HG03354 (cell line): ENCODE results near the gene SPACA5.
A peak's percentile ranks its signal among the peaks of the same experiment; 100 is the strongest.
"Not testable (repeated sequence)": the region's sequence is repeated elsewhere in the genome, so short reads cannot be mapped to it uniquely, and the experiment has no call there.

Experiments used
- ATAC-seq: cut with Tn5 transposase; IDR thresholded peaks from one replicate; pipeline ENCODE4 v1.9.1; 2021; ENCODE audit warnings: mild to moderate bottlenecking; ENCODE audit not compliant: unreplicated experiment, poor library complexity, severe bottlenecking

Gene SPACA5

GRCh38 chrX:48006688-48007087, at the start of gene SPACA5:
Gene SPACA5, plus strand, starts transcription at chrX:48006988. Its CDS starts 815 bp downstream, at chrX:48007803.
- not testable (repeated sequence) for ATAC-seq

GRCh38 chrX:47958206-47958605, 48.6 kb upstream of the SPACA5 start:
- not testable (repeated sequence) for ATAC-seq

- ATAC-seq: no peak
Observed at GRCh38 chrX:47958761-47959342, 47.9 kb upstream of the SPACA5 start.

GRCh38 chrX:47960406-47960805, 46.4 kb upstream of the SPACA5 start:
- no peak for ATAC-seq

GRCh38 chrX:47961830-47962229, 45.0 kb upstream of the SPACA5 start:
- ATAC-seq: not testable (repeated sequence)

GRCh38 chrX:47965526-47965925, 41.3 kb upstream of the SPACA5 start:
- ATAC-seq: not testable (repeated sequence)

- no peak for ATAC-seq
Observed at GRCh38 chrX:47973235-47973634, 33.6 kb upstream of the SPACA5 start.

GRCh38 chrX:47976254-47977151, 30.3 kb upstream of the SPACA5 start:
- no peak for ATAC-seq

- ATAC-seq: no peak
Observed at GRCh38 chrX:47991263-47992094, 15.3 kb upstream of the SPACA5 start.

GRCh38 chrX:47992095-47992380, 14.8 kb upstream of the SPACA5 start:
- no peak for ATAC-seq

- ATAC-seq: no peak
Observed at GRCh38 chrX:47992669-47993068, 14.1 kb upstream of the SPACA5 start.

- ATAC-seq: no peak
Observed at GRCh38 chrX:48001260-48001659, 5.5 kb upstream of the SPACA5 start.

GRCh38 chrX:48002319-48002718, 4.5 kb upstream of the SPACA5 start:
- no peak for ATAC-seq

GRCh38 chrX:48002929-48003328, 3.9 kb upstream of the SPACA5 start:
- no peak for ATAC-seq

- peak; percentile 43 for ATAC-seq
Observed at GRCh38 chrX:48003367-48003757, 3.4 kb upstream of the SPACA5 start.

GRCh38 chrX:48003758-48004457, 2.9 kb upstream of the SPACA5 start, which contains the start of gene ZNF182:
Gene ZNF182, minus strand, starts transcription at chrX:48003989. Its CDS starts 1,380 bp downstream, at chrX:48002609.
- ATAC-seq: peak; percentile 90

- not testable (repeated sequence) for ATAC-seq
Observed at GRCh38 chrX:48009445-48009960, 2.7 kb downstream of the SPACA5 start.

- not testable (repeated sequence) for ATAC-seq
Observed at GRCh38 chrX:48016583-48017310, 10.0 kb downstream of the SPACA5 start.

GRCh38 chrX:48019892-48020291, 13.1 kb downstream of the SPACA5 start:
- not testable (repeated sequence) for ATAC-seq
